Jurkat, Clone E6-1 (cell line): ENCODE measurements around the gene BDP1.
A peak's percentile ranks its signal among the peaks of the same experiment; 100 is the strongest.
"Not testable (repeated sequence)": the region's sequence is repeated elsewhere in the genome, so short reads cannot be mapped to it uniquely, and the experiment has no call there.

Source experiments
- DNase-seq: peaks from one replicate; pipeline ENCODE4 v3.0.0-alpha.2; 2011; ENCODE audit warnings: low read depth, low spot score
- H3K4me3 ChIP-seq: 2 replicates; pipeline ENCODE4 v1.5.1; 2011; ENCODE audit warnings: mild to moderate bottlenecking, low read length, control low read depth, moderate library complexity

Gene BDP1

GRCh38 chr5:71591100-71591499, 135.6 kb downstream of the BDP1 start:
- DNase-seq = no peak
- no peak overlapping the region for H3K4me3 ChIP-seq

GRCh38 chr5:71596169-71596568, 140.7 kb downstream of the BDP1 start:
- DNase-seq = no peak
- no peak overlapping the region for H3K4me3 ChIP-seq

GRCh38 chr5:71597001-71597400, 141.6 kb downstream of the BDP1 start:
- DNase-seq = no peak

GRCh38 chr5:71600783-71601182, 145.3 kb downstream of the BDP1 start:
- no peak overlapping the region for H3K4me3 ChIP-seq
- DNase-seq = no peak

More at GRCh38 chr5:71597001-71597400, 141.6 kb downstream of the BDP1 start:
- no peak overlapping the region for H3K4me3 ChIP-seq

GRCh38 chr5:71601222-71602026, 146.0 kb downstream of the BDP1 start:
- H3K4me3 ChIP-seq = no peak overlapping the region
- peak; percentile 78 for DNase-seq

- H3K4me3 ChIP-seq, DNase-seq: not testable (repeated sequence)
Measured at GRCh38 chr5:71609916-71610315, 154.5 kb downstream of the BDP1 start.

- no peak for DNase-seq
- H3K4me3 ChIP-seq = no peak overlapping the region
Measured at GRCh38 chr5:71615809-71616208, 160.4 kb downstream of the BDP1 start.
